Measurements from ENCODE around the gene NUDT2. TPM values are rescaled to one million over a fixed set of nuclear protein-coding genes. Genes with fewer than 3 reads are reported as not detected.
"Not testable (repeated sequence)": the region's sequence is repeated elsewhere in the genome, so short reads cannot be mapped to it uniquely, and the experiment has no call there.

NUDT2 gene
- polyA plus RNA-seq, 1 of the 3 experiments (the other 2 are of a cell fraction), result 47.8 TPM

DNA sequence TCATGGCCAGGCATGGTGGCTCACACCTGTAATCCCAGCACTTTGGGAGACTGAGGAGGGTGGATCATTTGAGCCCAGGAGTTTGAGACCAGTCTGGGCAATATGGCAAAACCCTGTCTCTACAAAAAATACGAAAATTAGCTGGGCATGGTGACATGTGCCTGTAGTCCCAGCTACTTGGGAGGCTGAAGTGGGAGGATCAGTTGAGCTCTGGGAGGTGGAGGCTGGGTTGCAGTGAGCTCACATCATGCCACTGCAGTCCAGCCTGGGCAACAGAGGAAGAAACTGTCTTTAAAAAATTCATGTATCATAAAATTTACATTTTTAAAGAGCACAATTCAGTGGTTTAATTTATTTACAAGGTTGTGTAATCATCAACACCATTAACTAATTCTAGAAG lies 23.6 kb downstream of the NUDT2 start:
- POLR2A ChIA-PET, result not testable (repeated sequence)

DNA sequence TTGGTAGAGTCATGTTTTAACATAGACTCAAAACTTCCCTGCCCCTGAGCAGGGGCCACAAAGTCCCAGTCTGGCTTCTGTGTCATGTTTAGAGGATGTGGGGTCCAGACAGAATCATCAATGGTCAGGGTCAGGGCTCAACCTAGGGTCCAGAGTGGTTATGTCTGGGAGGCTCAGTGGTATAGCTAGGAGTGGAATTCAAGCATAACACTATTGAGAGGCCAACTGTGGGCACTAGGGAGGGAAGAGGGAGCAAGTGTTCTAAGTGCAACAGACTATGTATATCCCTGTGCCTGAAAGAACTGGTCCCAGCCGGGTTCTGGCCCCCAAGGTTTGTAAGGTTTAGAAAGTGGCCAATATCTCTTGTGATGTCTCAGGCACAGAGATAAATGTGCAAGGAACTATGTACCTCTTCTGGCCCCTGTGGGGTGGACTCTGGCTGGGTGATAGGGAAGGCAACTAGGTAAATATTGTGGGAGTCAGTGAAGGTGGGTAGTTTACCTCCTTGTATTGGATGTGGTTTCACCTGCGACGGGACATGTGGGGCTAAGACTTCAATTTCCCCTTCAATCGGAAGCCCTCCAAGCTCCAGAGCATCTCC lies 33.3 kb downstream of the NUDT2 start:
- no peak overlapping the region for H3K4me2 ChIP-seq
- peaks cover 0 to 4% of the 10 kb centered on the region in 2 experiments; a peak in 2 of 4 replicates for H3K4me1 ChIP-seq (ENCODE audit: control insufficient read depth in 1 of 2, insufficient read depth in 2 of 2, low read depth in 1 of 2, low read length in 1 of 2)
- ChIA-PET POLR2A (no interaction called here), CTCF (interaction anchor here (0.8 kb wide), 1 partner anchor 31 kb away, joined by 3 read pairs; no protein-coding TSS in a partner anchor)
- H3K9me3 ChIP-seq, result no peaks in the 10 kb centered on the region
- no peaks in the 10 kb centered on the region for H3K27me3 ChIP-seq (ENCODE audit: insufficient read depth)
- DNase-seq, result no peak
- H2AFZ ChIP-seq (ENCODE audit: low read depth), result no peak overlapping the region
- no peaks in the 10 kb centered on the region for H3F3A ChIP-seq (replicated peaks; ENCODE audit: insufficient read depth)
- WGBS (ENCODE audit: low lambda C conversion rate), result 85% methylated on average over 4 of the region's 4 CpGs
- no peak overlapping the region for H3K4me3 ChIP-seq (ENCODE audit: low read depth in 2 of 2, low read length in 1 of 2)
- no peaks in the 10 kb centered on the region for H4K20me1 ChIP-seq (ENCODE audit: insufficient read depth)
- H3K36me3 ChIP-seq (replicated peaks in 1 of 2; ENCODE audit: control insufficient read depth in 1 of 2, insufficient read depth in 2 of 2, low read length in 1 of 2), result no peaks in the 10 kb centered on the region
- H3K27ac ChIP-seq (ENCODE audit: low read depth in 2 of 2, low read length in 1 of 2), result no peak overlapping the region
- H3K9me2 ChIP-seq, result no peaks in the 10 kb centered on the region
- TF ChIP-seq, protein P1, sequence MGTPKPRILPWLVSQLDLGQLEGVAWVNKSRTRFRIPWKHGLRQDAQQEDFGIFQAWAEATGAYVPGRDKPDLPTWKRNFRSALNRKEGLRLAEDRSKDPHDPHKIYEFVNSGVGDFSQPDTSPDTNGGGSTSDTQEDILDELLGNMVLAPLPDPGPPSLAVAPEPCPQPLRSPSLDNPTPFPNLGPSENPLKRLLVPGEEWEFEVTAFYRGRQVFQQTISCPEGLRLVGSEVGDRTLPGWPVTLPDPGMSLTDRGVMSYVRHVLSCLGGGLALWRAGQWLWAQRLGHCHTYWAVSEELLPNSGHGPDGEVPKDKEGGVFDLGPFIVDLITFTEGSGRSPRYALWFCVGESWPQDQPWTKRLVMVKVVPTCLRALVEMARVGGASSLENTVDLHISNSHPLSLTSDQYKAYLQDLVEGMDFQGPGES (IDR thresholded peaks at IDR 0.05; ENCODE audit: low read depth, low read length), result no peak
- TF ChIP-seq, protein P2, sequence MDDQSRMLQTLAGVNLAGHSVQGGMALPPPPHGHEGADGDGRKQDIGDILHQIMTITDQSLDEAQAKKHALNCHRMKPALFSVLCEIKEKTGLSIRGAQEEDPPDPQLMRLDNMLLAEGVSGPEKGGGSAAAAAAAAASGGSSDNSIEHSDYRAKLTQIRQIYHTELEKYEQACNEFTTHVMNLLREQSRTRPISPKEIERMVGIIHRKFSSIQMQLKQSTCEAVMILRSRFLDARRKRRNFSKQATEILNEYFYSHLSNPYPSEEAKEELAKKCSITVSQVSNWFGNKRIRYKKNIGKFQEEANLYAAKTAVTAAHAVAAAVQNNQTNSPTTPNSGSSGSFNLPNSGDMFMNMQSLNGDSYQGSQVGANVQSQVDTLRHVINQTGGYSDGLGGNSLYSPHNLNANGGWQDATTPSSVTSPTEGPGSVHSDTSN (IDR thresholded peaks at IDR 0.05), result no peak
- TF ChIP-seq SMC3 (IDR thresholded peaks at IDR 0.05; ENCODE audit: low read depth, low read length), result no peak
- H3K79me2 ChIP-seq (ENCODE audit: insufficient read depth), result no peaks in the 10 kb centered on the region
- no peak overlapping the region for H3K9ac ChIP-seq

More for the DNA sequence above, 23.6 kb downstream of the NUDT2 start:
- not testable (repeated sequence) for H2AFZ ChIP-seq (ENCODE audit: low read depth); DNase-seq; H3K27ac ChIP-seq (ENCODE audit: low read depth in 2 of 2, low read length in 1 of 2); H3K4me1 ChIP-seq (ENCODE audit: control insufficient read depth in 1 of 2, insufficient read depth in 2 of 2, low read depth in 1 of 2, low read length in 1 of 2); H3K9ac ChIP-seq; H3K9me2 ChIP-seq; H4K20me1 ChIP-seq (ENCODE audit: insufficient read depth); H3K4me3 ChIP-seq (ENCODE audit: low read depth in 2 of 2, low read length in 1 of 2); H3F3A ChIP-seq (replicated peaks; ENCODE audit: insufficient read depth); H3K9me3 ChIP-seq; H3K36me3 ChIP-seq (replicated peaks in 1 of 2; ENCODE audit: control insufficient read depth in 1 of 2, insufficient read depth in 2 of 2, low read length in 1 of 2); H3K4me2 ChIP-seq; H3K79me2 ChIP-seq (ENCODE audit: insufficient read depth); H3K27me3 ChIP-seq (ENCODE audit: insufficient read depth)
- CTCF ChIA-PET, result interaction anchor here (0.8 to 1.2 kb wide), 2 partner anchors 22 to 148 kb away, joined by 3 read pairs; no protein-coding TSS in a partner anchor
- WGBS (ENCODE audit: low lambda C conversion rate), result 73% methylated on average over 1 of the region's 1 CpG

DNA sequence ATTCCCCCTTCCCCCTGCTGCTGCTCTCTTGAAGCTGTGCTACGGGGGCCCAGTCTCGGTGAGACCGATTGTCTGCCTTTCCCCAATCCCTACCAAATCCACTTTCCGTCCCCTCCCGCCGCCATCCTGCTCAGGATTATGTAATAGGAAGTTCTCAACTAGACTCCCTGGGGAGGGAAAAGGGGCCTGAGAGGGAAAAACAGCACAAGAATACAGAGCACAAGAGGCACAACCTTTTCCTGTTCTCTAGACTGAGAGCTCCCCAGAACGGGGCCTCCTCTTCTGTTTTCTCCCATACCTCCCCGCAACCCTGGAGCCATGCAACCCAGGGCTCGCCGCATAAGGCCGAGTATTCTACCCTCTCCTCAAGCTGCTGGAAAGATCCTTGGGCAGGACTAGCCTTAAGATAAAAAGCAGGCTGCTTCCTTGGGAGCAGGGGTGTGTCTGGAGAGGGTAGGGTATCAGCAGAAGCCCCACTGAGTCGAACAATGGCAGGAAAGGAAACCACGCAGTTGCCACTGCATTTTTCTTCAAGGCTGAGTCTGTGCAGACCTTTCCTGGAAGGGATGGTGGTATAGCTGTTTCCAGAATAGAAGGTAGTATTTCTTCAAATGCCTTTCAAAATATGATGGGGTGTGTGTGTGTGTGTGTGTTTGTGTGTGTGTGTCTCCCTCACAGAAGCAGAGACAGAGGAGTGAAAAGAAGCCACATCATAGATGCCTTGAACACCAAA lies 34.4 kb downstream of the NUDT2 start:
- Histone ChIP-seq H3K4me1 (ENCODE audit: control insufficient read depth in 1 of 2, insufficient read depth in 2 of 2, low read depth in 1 of 2, low read length in 1 of 2) (peaks cover 0 to 4% of the 10 kb centered on the region in 2 experiments; a peak in 2 of 4 replicates), H3K79me2 (ENCODE audit: insufficient read depth) (no peaks in the 10 kb centered on the region), H4K20me1 (ENCODE audit: insufficient read depth) (no peaks in the 10 kb centered on the region), H2AFZ (ENCODE audit: low read depth) (no peak overlapping the region), H3K4me2 (no peak overlapping the region), H3K27me3 (ENCODE audit: insufficient read depth) (no peaks in the 10 kb centered on the region), H3K9me2 (no peaks in the 10 kb centered on the region), H3K36me3 (replicated peaks in 1 of 2; ENCODE audit: control insufficient read depth in 1 of 2, insufficient read depth in 2 of 2, low read length in 1 of 2) (no peaks in the 10 kb centered on the region), H3K27ac (ENCODE audit: low read depth in 2 of 2, low read length in 1 of 2) (no peak overlapping the region), H3F3A (replicated peaks; ENCODE audit: insufficient read depth) (no peaks in the 10 kb centered on the region), H3K4me3 (ENCODE audit: low read depth in 2 of 2, low read length in 1 of 2) (no peak overlapping the region), H3K9me3 (no peaks in the 10 kb centered on the region), H3K9ac (no peak overlapping the region)
- WGBS (ENCODE audit: low lambda C conversion rate), result 90% methylated on average over 13 of the region's 13 CpGs
- TF ChIP-seq GABPA (IDR thresholded peaks at IDR 0.05; ENCODE audit: low read depth) (no peak), EZH2phosphoT487 (IDR thresholded peaks at IDR 0.05; ENCODE audit: borderline replicate concordance, low read depth) (no peak)
- ChIA-PET CTCF (interaction anchor here (0.8 to 2.1 kb wide), 5 partner anchors 9 to 122 kb away, joined by 3 to 6 read pairs (median 3); no protein-coding TSS in a partner anchor), POLR2A (no interaction called here)
- DNase-seq, result no peak
